ENCODE data around the gene CPLX4. TPM values are rescaled to one million over a fixed set of nuclear protein-coding genes. Genes with fewer than 3 reads are reported as not detected.
"Not testable (repeated sequence)": the region's sequence is repeated elsewhere in the genome, so short reads cannot be mapped to it uniquely, and the experiment has no call there.

The CPLX4 gene
- total RNA-seq, 1 donor from 2014 or later, result 2.4 TPM

DNA sequence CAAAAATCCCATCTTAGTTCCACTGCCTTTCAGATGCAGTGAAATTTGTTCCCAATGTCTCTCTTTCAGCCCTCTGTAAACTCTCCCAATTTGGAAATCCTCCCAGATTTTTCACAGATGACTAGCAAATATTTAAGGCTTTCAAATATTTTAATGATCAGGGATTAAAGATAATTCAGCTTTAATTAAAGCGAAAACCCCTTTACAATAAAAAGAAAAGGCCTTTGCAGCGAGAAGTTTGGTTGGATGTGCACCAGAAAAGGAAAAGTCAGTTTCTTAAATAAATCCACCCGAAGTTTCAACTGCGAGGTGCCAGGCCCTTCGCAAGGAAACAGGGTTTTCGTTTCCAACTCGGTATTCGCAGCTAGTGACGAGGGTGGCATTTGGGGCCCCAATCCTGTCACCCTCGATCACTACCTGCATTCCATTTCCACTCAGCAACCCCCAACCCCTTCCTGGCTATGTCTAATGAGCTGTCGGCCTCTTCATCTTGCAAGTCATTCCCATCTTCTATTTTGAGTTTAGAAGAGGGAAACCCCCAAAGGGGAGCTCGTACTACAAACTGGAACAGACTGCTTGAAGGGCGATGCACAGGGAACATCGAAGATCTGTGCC lies 46.7 kb downstream of the CPLX4 start:
- DNase-seq (ENCODE audit: low spot score), result no peak

DNA sequence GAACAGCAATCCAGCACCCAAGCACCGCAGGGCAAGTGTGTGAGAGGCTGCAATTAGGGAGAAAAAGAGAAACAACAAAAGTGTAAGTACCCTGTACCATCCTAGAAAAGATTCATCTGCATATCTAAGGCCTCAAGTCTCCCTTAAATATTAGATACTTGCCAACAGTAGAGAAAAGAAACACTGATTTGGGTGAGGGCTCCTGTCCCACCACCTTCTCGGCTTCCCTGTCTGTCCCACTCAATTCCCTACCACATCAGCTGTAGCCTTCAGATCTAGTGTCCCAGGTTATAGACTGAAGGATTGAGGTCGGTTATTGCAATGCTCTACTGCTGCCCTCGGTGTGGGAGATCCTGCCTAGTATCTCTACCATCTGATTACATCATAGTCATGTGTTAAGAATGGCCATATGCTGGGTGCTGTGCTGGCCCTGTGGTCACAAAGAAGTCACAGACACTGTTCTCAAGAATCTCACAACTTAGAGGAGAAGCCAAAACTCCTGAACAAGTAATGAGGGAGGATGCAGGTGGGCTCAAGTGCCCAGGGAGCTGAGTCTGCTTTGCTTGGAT lies 47.7 kb downstream of the CPLX4 start:
- no peak for DNase-seq (ENCODE audit: low spot score)

DNA sequence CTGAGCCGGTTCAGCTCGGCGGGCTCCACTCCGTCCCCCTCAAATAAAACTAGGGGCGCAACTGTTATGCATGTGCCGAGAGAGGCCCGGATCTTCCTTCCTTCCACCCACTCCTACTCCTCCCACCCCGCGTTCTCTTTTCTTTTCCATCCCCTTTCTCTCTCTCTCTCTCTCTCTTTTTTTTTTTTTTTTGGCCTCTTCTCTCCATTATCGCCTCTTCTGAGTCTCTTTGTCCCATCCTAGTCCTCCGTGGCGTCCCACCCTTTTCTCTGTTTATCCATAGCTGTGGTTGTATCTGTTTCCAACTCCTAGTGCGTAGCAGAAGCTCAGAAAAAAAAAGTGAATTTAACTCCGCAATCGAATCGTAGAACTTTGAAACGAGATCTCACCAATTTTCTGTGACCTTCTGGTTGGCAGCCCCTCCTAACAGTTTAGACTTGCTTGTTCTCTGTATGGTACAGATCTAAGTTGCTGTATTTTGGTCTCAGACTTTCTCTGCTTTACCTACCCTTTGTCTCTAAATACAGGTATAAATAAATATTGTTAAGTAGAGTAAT lies 48.8 kb downstream of the CPLX4 start:
- DNase-seq (ENCODE audit: low spot score), result no peak

DNA sequence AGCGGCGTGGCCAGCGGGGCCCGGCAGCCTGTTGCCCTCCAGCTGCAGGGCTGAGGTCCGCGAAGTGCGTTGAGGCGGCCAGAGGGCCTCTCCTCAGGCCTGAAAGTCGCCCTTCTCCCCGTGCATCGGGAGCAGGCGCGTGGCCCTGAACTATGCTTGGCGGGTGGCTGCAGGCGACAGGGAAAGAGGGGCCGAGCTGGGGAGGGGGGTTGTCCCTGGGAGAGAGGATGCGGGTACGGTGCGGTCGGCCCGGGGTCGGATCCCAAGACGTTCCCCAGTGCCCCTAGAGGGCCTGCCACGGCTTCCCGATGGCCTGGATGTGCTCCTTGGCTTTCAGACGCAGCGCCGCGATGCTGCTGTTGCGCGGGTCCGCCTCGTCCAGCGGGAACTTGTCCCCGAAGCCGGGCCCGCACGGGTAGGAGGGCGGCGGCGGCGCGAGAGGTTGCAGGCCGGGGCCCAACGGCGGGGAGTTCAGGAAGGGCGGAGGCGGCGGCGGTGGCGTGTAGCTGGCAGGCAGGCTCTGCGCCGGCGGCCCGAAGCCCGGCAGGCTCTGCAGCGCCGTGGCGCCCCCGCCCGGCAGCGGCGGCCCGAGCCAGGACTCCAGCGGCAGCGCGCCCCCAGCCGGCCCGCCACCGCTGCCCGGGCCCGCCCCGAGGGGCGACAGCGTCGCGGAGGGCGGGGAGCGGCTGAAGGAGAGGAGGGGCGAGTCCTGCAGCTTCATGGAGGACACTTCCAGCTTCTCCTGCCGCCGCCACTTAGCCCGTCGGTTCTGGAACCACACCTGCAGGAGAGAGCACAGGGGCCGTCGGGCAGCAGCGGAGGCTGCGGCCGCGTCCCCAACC lies 49.5 kb downstream of the CPLX4 start:
- peak; percentile 28 for DNase-seq (ENCODE audit: low spot score)

DNA sequence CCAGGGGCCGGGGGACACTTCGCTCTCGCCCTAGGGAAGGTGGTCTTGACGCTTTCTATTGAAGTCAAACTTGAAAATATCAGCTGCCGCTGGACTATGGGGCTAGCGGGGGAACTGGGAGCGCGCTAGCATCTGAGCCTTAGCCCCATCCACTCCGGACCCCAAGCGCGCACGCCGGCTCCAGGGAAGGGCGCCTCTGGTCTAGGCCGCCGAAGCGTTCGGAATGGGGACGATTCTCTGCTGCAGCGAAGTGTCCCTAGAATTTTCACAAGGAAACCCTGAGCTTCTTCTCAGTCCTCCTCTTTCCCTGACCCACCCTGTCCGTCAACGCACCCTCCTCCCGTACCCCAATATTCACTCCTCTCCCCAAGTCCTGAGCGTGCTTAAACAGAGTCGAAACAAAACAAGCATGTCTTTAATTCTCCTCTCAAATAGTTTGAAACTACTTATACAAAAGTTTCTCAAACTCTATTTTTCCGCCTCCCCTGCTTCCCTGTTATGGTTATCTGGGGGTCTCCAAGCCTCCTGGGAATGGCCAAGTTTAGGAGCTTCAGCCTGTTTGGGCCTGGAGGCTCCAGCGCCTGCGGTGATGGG lies 50.2 kb downstream of the CPLX4 start:
- DNase-seq (ENCODE audit: low spot score), result no peak

DNA sequence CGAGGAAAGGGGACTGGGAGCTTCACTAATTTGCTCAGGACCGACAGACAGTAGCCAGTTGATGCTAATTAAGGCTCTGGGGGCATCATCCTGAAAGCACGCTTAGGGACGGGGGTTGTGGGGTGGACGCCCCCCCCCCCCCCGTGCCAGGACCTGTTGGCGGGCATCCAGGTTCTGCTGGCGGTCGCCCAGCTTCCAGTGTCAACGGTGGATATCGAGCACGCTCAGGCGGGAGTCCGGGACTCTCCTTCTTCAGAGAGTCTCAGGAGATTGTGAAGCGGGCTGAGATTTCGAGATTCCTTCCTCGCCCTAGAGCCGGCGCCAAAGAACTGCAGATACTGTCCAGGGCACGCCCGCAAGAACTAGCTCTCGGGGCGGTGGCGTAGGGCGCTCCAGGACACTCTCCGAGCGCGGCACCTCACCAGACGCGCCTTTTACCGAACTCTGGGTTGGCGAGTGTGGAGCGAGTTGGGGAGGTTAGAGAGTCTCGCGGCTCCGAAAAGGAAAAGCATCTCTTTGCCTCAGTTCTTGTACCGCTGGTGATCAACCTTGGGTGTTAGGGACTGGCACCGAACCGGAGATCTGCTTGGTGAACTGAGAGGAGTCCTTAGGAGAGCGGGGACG lies 50.8 kb downstream of the CPLX4 start:
- peak; percentile 21 for DNase-seq (ENCODE audit: low spot score)

DNA sequence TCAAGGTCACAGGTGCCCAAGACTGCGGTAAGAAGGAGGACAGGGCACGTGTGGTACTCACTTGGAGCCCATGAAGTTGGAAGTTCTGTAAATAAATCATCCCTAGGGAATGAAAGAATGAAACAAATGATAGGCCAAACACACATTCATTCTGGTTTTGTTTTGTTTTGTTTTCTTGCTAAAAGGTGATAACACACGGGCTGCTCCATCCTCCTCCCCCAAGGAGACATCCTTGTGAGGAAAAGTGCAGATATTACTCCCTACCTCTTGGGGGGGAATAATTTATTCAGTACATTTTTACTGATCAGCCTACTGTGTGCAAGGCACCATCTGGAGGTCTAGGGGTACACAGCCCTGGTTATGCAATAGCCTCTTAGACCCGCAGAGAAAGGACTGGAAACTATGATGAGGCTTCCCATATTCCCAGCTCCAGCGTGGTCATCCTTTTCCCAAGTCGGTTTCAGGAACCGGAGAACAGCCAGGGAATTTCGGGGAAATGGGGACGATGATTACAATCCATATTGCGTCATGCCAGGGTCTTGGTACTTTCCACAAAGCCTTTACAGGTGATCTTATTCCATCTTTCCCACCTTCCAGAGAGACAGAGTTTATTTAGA lies 51.5 kb downstream of the CPLX4 start:
- DNase-seq (ENCODE audit: low spot score), result no peak

DNA sequence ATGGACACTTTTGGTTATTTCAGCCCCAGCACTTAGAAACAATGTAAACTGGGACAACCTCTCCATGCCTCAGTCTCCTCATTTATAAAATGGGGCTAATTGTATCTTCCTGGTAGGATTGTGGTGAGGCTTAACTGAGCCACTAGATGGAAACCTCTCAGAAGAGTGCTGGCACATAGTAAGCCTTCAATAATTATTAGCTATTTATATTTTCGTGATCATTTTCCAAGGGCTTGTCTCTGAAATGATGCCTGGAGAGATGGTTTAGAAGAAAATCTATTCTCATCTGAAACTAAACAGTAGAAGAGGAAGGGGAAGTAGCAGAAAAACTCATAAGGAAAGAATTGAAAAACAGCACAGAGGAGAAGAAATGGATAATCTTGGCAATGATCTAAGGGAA lies 52.0 kb downstream of the CPLX4 start:
- DNase-seq (ENCODE audit: low spot score), result no peak

DNA sequence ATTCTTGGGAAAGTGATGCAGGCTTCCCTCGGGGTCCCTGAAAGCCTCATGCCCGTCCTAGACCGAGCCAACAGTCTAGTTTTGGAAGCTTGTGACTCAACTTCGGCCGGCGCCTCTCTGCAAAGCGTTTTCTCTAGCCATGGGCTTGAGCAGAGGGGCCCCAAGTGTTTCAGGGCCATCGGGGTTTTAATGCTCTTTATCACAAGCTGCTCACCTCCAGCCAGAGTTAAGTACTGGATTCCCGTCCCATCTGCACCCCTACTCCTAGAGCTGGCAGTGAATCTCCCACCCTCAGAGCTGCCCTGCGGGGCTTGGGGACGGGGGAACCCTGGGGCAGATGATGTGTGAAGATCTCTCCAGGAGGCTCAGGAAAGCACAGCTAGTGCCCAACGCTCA lies 52.5 kb downstream of the CPLX4 start:
- DNase-seq (ENCODE audit: low spot score), result no peak

DNA sequence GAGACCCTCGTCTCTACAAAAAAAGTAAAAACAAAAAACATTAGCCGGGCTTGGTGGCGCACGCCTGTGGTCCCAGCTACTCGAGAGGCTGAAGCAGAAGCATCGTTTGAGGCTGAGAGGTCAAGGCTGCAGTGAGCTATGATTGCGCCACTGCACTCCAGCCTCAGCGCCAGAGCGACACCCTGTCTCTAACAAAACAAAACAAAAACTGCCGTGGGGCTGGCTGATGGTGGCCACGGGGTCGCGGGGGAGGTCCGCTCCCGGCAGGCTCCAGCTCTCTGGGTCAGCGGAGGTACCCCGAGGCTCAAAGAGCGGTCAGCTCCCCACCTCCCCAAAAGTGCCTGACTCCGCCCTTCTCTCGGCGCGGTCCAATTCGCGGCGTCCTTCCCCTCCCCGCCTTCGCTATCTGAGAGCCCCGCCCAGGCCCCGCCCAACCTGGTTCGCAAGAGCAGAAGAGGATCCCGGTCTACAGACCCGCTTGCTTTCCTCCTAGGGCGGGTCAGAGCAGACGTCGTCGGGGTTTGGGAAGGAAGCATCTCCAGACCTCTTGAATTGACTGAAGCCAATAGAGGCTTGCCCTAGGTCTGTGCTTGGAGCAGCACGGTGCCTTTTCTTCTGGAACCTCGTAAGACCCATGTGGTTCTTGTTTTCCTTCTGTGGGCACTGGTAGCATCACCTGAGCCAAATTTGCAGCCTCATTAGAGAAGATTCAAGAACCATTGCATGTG lies 53.0 kb downstream of the CPLX4 start:
- no peak for DNase-seq (ENCODE audit: low spot score)

DNA sequence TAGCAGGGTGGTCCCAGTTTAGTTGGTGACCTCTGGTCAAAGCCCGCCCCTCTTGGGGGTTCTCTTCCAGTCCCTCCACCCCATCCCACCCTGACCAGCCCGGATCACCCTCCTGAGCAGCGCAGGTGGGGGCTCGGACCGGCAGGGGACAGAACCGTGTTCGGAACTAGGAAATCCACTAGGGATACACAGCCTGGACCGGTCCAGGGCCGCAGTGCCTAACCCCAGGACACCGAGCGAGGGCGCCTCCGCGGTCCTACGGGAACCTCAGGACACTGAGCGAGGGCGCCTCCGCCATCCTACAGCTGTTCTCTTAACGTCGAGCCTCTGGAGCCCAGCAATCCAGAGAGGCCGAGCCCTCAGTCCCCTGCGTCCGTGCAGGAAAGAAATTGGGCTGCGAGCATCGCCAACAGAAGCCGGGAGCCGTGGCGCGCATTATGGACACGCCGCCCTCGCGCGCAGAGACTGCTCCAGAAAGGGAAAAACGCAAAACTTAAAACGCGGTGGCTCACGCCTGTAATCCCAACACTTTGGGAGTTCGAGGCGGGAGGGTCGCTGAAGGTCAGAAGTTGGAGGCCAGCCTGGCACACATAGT lies 53.7 kb downstream of the CPLX4 start:
- DNase-seq (ENCODE audit: low spot score), result no peak

DNA sequence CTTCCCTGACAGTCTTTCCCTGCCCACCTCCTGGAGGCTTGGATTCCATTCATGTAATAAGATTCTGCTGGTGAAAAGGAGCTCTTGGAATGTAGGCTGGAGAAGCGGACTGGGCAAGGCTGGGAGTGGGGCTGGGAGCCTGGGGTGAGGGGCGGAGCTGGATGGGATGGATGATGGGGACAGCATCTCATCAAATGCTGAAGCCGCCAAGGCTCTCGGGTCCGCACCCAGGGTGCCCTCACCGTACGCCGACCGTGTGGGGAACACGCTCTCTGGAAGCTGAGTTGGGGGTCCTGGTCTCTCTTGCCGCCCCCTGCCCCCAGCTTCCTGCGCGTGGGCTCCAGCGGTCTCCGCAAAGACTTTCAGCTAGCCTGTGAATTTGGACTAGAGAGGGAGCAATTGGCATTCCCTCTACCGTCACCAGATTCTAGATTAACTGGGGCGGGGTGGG lies 54.3 kb downstream of the CPLX4 start:
- DNase-seq (ENCODE audit: low spot score), result no peak

DNA sequence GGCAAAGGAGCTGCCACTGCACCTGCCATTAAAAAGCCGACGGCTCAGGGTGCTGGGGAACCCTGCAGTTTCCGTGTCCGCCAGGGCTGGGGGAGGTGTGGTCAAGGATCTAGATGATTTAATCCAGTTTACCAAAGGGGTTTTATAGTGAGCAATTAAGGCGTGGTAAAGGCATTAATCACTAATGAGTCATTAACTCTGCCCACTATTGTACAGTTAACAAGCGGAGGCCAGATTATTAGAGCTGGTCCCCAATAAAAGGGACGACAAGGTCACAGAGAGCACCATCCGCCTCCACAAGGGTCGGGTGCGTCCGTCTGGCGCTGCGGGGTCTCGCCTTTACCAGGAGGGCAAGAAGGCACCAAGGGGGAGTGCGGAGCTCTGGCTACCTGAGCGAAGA lies 54.8 kb downstream of the CPLX4 start:
- DNase-seq (ENCODE audit: low spot score), result no peak

DNA sequence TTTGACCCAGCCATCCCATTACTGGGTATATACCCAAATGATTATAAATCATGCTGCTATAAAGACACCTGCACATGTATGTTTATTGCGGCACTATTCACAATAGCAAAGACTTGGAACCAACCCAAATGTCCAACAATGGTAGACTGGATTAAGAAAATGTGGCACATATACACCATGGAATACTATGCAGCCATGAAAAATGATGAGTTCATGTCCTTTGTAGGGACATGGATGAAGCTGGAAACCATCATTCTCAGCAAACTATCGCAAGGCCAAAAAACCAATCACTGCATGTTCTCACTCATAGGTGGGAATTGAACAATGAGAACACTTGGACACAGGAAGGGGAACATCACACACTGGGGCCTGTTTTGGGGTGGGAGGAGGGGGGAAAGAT lies 56.2 kb downstream of the CPLX4 start:
- not testable (repeated sequence) for DNase-seq (ENCODE audit: low spot score)

DNA sequence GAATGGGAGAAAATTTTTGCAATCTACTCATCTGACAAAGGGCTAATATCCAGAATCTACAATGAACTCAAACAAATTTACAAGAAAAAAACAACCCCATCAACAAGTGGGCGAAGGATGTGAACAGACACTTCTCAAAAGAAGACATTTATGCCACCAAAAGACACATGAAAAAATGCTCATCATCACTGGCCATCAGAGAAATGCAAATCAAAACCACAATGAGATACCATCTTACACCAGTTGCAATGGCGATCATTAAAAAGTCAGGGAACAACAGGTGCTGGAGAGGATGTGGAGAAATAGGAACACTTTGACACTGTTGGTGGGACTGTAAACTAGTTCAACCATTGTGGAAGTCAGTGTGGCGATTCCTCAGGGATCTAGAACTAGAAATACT lies 56.6 kb downstream of the CPLX4 start:
- not testable (repeated sequence) for DNase-seq (ENCODE audit: low spot score)

DNA sequence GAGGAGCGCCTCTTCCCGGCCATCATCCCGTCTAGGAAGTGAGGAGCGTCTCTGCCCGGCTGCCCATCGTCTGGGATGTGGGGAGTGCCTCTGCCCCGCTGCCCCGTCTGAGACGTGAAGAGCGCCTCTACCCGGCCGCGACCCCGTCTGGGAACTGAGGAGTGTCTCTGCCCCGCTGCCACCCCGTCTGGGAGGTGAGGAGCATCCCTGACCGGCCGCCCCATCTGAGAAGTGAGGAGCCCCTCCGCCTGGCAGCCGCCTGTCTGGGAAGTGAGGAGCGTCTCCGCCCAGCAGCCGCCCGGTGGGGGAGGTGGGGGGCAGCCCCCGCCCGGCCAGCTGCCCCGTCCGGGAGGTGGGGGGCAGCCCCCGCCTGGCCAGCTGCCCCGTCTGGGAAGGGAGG lies 63.0 kb downstream of the CPLX4 start:
- DNase-seq (ENCODE audit: low spot score), result not testable (repeated sequence)

DNA sequence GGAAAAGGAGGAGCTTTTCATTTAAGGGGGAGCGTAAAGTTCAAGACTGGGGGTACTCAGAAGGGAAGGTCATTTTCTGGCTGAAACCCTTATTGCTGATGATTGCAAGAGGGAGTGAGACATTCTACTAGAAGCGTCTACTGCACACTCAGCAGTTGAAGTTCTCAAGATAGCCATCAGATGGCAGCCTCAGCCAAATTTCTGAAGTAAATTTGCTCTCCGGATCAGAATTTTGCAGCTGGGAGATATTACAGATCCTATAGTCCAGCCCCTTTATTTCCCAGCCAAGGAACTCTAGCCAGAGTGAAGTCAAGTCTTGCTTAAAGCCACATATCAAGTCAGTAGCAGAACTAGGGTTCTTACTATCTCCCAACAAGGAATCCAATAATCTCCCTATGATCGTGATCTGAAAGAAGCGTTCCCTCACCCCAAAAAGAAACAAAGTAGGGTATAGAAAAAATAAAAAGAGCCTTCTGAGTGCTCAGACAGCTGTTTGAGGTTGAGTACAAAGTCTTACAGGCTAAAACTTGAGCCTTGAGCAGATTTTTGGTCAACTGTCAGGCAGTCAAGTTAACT lies 69.2 kb downstream of the CPLX4 start:
- DNase-seq (ENCODE audit: low spot score), result peak; percentile 91

DNA sequence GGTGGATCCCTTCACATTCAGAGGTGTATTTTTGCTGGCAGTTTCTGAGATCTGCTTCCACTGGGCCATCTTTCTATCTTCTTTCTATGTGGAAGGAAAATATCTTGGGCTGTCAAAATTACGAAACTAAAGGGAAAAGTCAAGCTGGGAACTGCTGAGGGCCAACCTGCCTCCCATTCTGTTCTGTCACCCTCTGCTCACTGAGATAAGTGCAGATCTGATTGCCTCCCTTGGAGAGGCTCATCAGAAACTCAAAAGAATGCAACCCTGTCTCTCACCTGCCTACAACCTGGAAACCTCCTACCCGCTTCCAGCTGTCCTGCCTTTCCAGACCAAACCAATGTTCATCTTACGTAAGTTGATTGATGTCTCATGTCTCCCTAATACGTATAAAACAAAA lies 71.7 kb downstream of the CPLX4 start:
- no peak for DNase-seq (ENCODE audit: low spot score)
